Heart right ventricle (tissue), 16 donors: ENCODE measurements around the gene THSD7B. TPM values are rescaled to one million over a fixed set of nuclear protein-coding genes. Genes with fewer than 3 reads are reported as not detected.

Experiments used
- ATAC-seq, 8 donors: fragments of 200-7000 bp; cut with Tn5 transposase; one replicate each; pipeline ENCODE4 v1.9.1; 2020; ENCODE audit warnings: mild to moderate bottlenecking in 8 of 8, moderate library complexity in 8 of 8, moderate number of reproducible peaks in 1 of 8
- DNase-seq, 2 donors: peaks; one replicate each; pipeline ENCODE4 v3.0.0-alpha.2; 2020
- H3K27ac ChIP-seq, 10 donors: fragments of 200-600 bp; sonication (generic) in 2 of 10; one replicate each; pipeline versions ENCODE4 v1.5.0 to v1.8.0; 2020 to 2022; ENCODE audit warnings: mild to moderate bottlenecking in 3 of 10
- H3K27me3 ChIP-seq, 7 donors: fragments of 200-600 bp; one replicate each; pipeline ENCODE4 v1.8.0; 2021 to 2022; ENCODE audit warnings: mild to moderate bottlenecking in 2 of 7
- H3K36me3 ChIP-seq, 9 donors: fragments of 200-600 bp; sonication (generic) in 1 of 9; one replicate each; pipeline versions ENCODE4 v1.5.0 to v1.8.0; 2020 to 2022; ENCODE audit warnings: mild to moderate bottlenecking in 2 of 9
- H3K4me1 ChIP-seq, 9 donors: fragments of 200-600 bp; sonication (generic) in 1 of 9; one replicate each; pipeline versions ENCODE4 v1.5.0 to v1.8.0; 2020 to 2022; ENCODE audit warnings: mild to moderate bottlenecking in 4 of 9
- H3K4me3 ChIP-seq, 10 donors: fragments of 200-600 bp; sonication (generic) in 2 of 10; one replicate each; pipeline versions ENCODE4 v1.5.0 to v1.8.0; 2020 to 2022; ENCODE audit warnings: mild to moderate bottlenecking in 7 of 10, moderate library complexity in 2 of 10
- H3K9me3 ChIP-seq, 11 donors: fragments of 200-600 bp in 10 of 11; sonication (generic) in 2 of 11; one replicate each; pipeline versions ENCODE4 v1.5.0 to v1.8.0; 2013 to 2022; ENCODE audit warnings: mild to moderate bottlenecking in 2 of 11, control low read depth in 1 of 11, moderate library complexity in 1 of 11
- WGBS, 2 donors: extraction: QIAGEN DNeasy Blood & Tissue Kit; methylation state at CpG; one replicate each; pipeline ENCODE4 v1.1.7; 2013; ENCODE audit warnings: inconsistent platforms in 1 of 2; 5-methylcytosine and 5-hydroxymethylcytosine counted together
- intact Hi-C, 10 donors: fragments of 100-400 bp; cut with DNase I; formaldehyde crosslinking; loops; one replicate each; pipeline versions ENCODE4 v1.11.1 to v1.14.2; 2022
- polyA plus RNA-seq, 2 donors: library from polyadenylated mRNA; stranded (reverse); fragments of 200-250 nt; gene quantifications; one replicate each; pipeline ENCODE4 v1.2.3, GENCODE V29; 2013
- total RNA-seq, 10 donors: library from RNA; stranded (reverse); fragmentation: NEBNext Ultra II Directional in 3 of 10; extraction: Animal tissue kit (Norgen Biotek cat#: 25700) in 3 of 10; gene quantifications; one replicate each; pipeline versions ENCODE4 v1.2.1 to v1.2.4, GENCODE V29; 2021 to 2023
- TF ChIP-seq, protein P1 (sequence below), 9 donors: fragments of 200-600 bp; sonication (generic) in 2 of 9; IDR thresholded peaks; one replicate each; pipeline versions ENCODE4 v1.5.0 to v1.8.0; 2021 to 2022; ENCODE audit warnings: antibody characterized with exemption in 9 of 9, mild to moderate bottlenecking in 5 of 9, moderate library complexity in 1 of 9
- donor health status: Arrhythmogenic right ventricular cardiomyopathy.
- donor health status: ischemic (EF 13 %, LVEDD 7.1; RV severe dilation, severe dysfunction).
- donor health status: healthy with polysubstance abuse.
- donor health status: DM: no; HTN: yes; CAD: no.
- donor health status: DM: no; HTN: no; CAD: no.
- donor health status: ischemic (EF 25% LVEDD 6.9; RV normal size, moderate dysfunction).
- donor health status: ischemic (EF 25% LVEDD 5.7; RV mildly dilated, moderate dysfunction).
- donor health status: healthy.
- donor health status: DM: yes; HTN: yes; CAD: no.
- donor health status: Ischemic cardiomyopathy.
- donor health status: ischemic (EF 35%, LVEDD 5.7; RV mildly dilated, moderate dysfunction).
- donor health status: nonischemic (EF 11% LVEDD 7.7; RV severe dilation, severe dysfunction).
- donor health status: DM: yes; HTN: yes; CAD: no.
- donor health status: PGD.
- donor health status: ischemic (EF 29% LVEDD 5.4; RV normal size, mild dysfunction).
- donor health status: nonischemic (EF 23%, LVEDD 6.1; RV moderate dilation, normal function).

THSD7B gene
- total and polyA plus RNA-seq, 12 donors = 0.01 to 0.39 (median 0.18) TPM

- no peaks in the 10 kb centered on the region for H3K4me1 ChIP-seq
- no peak overlapping the region for H3K27ac ChIP-seq
- no peak overlapping the region for H3K4me3 ChIP-seq
- H3K27me3 ChIP-seq = no peaks in the 10 kb centered on the region
- H3K9me3 ChIP-seq = no peaks in the 10 kb centered on the region
- whole genome bisulfite sequencing, 2 donors = 63 to 66% methylated on average over 1 of the region's 1 CpG
- TF ChIP-seq, protein P1, sequence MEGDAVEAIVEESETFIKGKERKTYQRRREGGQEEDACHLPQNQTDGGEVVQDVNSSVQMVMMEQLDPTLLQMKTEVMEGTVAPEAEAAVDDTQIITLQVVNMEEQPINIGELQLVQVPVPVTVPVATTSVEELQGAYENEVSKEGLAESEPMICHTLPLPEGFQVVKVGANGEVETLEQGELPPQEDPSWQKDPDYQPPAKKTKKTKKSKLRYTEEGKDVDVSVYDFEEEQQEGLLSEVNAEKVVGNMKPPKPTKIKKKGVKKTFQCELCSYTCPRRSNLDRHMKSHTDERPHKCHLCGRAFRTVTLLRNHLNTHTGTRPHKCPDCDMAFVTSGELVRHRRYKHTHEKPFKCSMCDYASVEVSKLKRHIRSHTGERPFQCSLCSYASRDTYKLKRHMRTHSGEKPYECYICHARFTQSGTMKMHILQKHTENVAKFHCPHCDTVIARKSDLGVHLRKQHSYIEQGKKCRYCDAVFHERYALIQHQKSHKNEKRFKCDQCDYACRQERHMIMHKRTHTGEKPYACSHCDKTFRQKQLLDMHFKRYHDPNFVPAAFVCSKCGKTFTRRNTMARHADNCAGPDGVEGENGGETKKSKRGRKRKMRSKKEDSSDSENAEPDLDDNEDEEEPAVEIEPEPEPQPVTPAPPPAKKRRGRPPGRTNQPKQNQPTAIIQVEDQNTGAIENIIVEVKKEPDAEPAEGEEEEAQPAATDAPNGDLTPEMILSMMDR (IDR thresholded peaks at IDR 0.05) = no peak
- intact Hi-C loops = no loop called here
- H3K36me3 ChIP-seq = no peaks in the 10 kb centered on the region
- DNase-seq = no peak
- ATAC-seq = no peak
Measured at GRCh38 chr2:137220438-137220993, 455.2 kb downstream of the THSD7B start.

DNA sequence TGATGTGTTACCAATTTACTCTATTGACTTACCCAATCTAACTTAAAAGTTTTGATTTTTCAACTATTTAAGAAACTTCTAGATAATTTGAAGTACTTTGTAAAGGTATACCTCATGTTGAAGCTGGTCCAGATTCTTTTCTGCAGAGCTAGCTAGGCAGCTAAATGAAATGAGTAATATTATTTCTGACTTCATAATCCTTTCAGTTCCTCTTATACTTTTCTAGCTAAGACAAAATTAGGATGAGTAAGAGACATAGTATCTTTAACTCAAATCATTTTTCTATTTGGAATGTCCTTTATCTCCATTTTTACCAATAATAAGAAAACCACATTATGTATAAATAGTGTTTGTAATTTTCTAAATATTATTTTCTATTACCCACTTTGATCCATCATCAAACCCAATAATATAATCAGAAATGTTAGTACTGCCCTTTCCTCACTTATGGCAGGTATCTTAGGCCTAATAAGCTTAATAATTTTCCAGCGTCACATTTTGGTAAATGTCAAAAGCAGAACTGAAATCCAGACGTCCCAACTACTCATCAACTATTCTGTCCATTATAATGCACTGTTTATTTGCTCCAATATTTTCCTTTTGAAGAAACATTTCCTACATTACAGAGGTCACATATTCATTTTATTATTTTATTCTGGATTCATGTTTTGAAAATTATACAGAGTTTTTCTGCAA, 456.6 kb downstream of the THSD7B start:
- Histone ChIP-seq H3K27ac (no peak overlapping the region), H3K9me3 (no peaks in the 10 kb centered on the region), H3K4me1 (no peaks in the 10 kb centered on the region), H3K27me3 (no peaks in the 10 kb centered on the region), H3K4me3 (no peak overlapping the region), H3K36me3 (no peaks in the 10 kb centered on the region)
- TF ChIP-seq, protein P1 (IDR thresholded peaks at IDR 0.05) = no peak
- DNase-seq (no peak), ATAC-seq (no peak)
- intact Hi-C loops = no loop called here
- WGBS, 2 donors = 73 to 81% methylated on average over 2 of the region's 2 CpGs

- H3K27me3 ChIP-seq = no peaks in the 10 kb centered on the region
- no peak overlapping the region for H3K4me3 ChIP-seq
- TF ChIP-seq, protein P1 (IDR thresholded peaks at IDR 0.05) = no peak
- no peaks in the 10 kb centered on the region for H3K4me1 ChIP-seq
- no peak for ATAC-seq
- no peaks in the 10 kb centered on the region for H3K36me3 ChIP-seq
- WGBS, 2 donors = 73% methylated on average over 5 of the region's 5 CpGs
- no peak overlapping the region for H3K27ac ChIP-seq
- DNase-seq = no peak
- intact Hi-C loops = no loop called here
- no peaks in the 10 kb centered on the region for H3K9me3 ChIP-seq
Measured at GRCh38 chr2:137223722-137224121, 458.4 kb downstream of the THSD7B start.

DNA sequence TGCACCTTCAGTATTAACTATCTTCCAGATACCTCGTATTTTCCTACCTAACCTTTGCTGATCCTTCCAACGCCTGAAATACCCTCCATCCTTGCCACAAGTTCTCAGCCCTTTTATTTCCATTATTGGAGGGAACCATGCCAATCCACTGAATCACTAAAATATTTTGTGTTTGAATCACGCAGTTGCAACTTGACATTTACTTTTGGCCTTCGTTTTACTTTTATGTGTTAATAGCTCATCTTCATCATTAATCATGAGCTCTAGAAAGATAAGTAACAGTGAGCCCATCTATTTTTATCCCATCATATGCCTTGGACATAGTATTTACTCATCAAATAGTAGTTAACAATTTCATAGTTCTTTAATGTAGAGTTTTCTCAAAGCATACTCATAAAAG, 463.2 kb downstream of the THSD7B start:
- H3K4me3 ChIP-seq = no peak overlapping the region
- H3K36me3 ChIP-seq = no peaks in the 10 kb centered on the region
- intact Hi-C loops = no loop called here
- H3K27ac ChIP-seq = no peak overlapping the region
- H3K4me1 ChIP-seq = no peaks in the 10 kb centered on the region
- TF ChIP-seq, protein P1 (IDR thresholded peaks at IDR 0.05) = no peak
- no peaks in the 10 kb centered on the region for H3K9me3 ChIP-seq
- no peak for DNase-seq
- WGBS, 2 donors = 73 to 75% methylated on average over 4 of the region's 4 CpGs
- H3K27me3 ChIP-seq = no peaks in the 10 kb centered on the region
- ATAC-seq = no peak
